Endothelial cell (in vitro differentiated cells): ENCODE data around the gene CPPED1. TPM values are rescaled to one million over a fixed set of nuclear protein-coding genes. Genes with fewer than 3 reads are reported as not detected.
"Not testable (repeated sequence)": the region's sequence is repeated elsewhere in the genome, so short reads cannot be mapped to it uniquely, and the experiment has no call there.

Experiments used
- DNase-seq: peaks from one replicate; pipeline ENCODE4 v3.0.0; 2021; ENCODE audit warnings: low spot score
- H3K27ac Mint-ChIP-seq: one replicate; pipeline ENCODE4 v1.8.0; 2021; ENCODE audit warnings: mixed read lengths, inconsistent platforms; ENCODE audit not compliant: unreplicated experiment
- H3K27me3 Mint-ChIP-seq: one replicate; pipeline ENCODE4 v1.8.0; 2021; ENCODE audit warnings: mild to moderate bottlenecking, moderate library complexity, mixed read lengths, inconsistent platforms; ENCODE audit not compliant: unreplicated experiment
- H3K36me3 Mint-ChIP-seq: one replicate; pipeline ENCODE4 v1.8.0; 2021; ENCODE audit warnings: mild to moderate bottlenecking, low read depth, mixed read lengths, inconsistent platforms; ENCODE audit not compliant: unreplicated experiment
- H3K4me1 Mint-ChIP-seq: one replicate; pipeline ENCODE4 v1.8.0; 2021; ENCODE audit warnings: mild to moderate bottlenecking, mixed read lengths, inconsistent platforms; ENCODE audit not compliant: unreplicated experiment
- H3K4me3 Mint-ChIP-seq: one replicate; pipeline ENCODE4 v1.8.0; 2021; ENCODE audit warnings: mild to moderate bottlenecking, mixed read lengths, inconsistent platforms; ENCODE audit not compliant: unreplicated experiment
- H3K9me3 Mint-ChIP-seq: one replicate; pipeline ENCODE4 v1.8.0; 2021; ENCODE audit warnings: mixed read lengths, inconsistent platforms; ENCODE audit not compliant: unreplicated experiment
- CTCF ChIP-seq: fragments of 200-600 bp; sonication (generic); IDR thresholded peaks from one replicate; pipeline ENCODE4 v1.5.0; 2021; ENCODE audit warnings: antibody characterized with exemption; ENCODE audit not compliant: unreplicated experiment
- total RNA-seq: library from RNA; stranded (reverse); fragmentation: NEBNext Ultra II Directional; extraction: Animal tissue kit (Norgen Biotek cat#: 25700); gene quantifications from one replicate; pipeline ENCODE4 v1.2.1, GENCODE V29; 2021; ENCODE audit not compliant: unreplicated experiment

The CPPED1 gene
- total RNA-seq, 1 donor from 2014 or later = 11.6 TPM

- no peaks in the 10 kb centered on the region for H3K36me3 Mint-ChIP-seq
- H3K9me3 Mint-ChIP-seq = no peaks in the 10 kb centered on the region
- DNase-seq = peak; percentile 81
- no peak overlapping the region for H3K4me3 Mint-ChIP-seq
- H3K4me1 Mint-ChIP-seq = no peaks in the 10 kb centered on the region
- TF ChIP-seq CTCF = peak; percentile 83
- no peak overlapping the region for H3K27ac Mint-ChIP-seq
- H3K27me3 Mint-ChIP-seq = no peaks in the 10 kb centered on the region
These were observed 15.7 kb upstream of the CPPED1 start for GRCh38 chr16:12819126-12820117.

GRCh38 chr16:12818326-12818725, 14.6 kb upstream of the CPPED1 start:
- H3K36me3 Mint-ChIP-seq = no peaks in the 10 kb centered on the region
- H3K27ac Mint-ChIP-seq = no peak overlapping the region
- no peaks in the 10 kb centered on the region for H3K27me3 Mint-ChIP-seq
- no peaks in the 10 kb centered on the region for H3K9me3 Mint-ChIP-seq
- no peak overlapping the region for H3K4me3 Mint-ChIP-seq
- no peaks in the 10 kb centered on the region for H3K4me1 Mint-ChIP-seq
- no peak for TF ChIP-seq CTCF
- no peak for DNase-seq

GRCh38 chr16:12816791-12817214, 13.1 kb upstream of the CPPED1 start:
- H3K27ac Mint-ChIP-seq, DNase-seq, H3K9me3 Mint-ChIP-seq, H3K4me3 Mint-ChIP-seq, H3K27me3 Mint-ChIP-seq, H3K36me3 Mint-ChIP-seq, H3K4me1 Mint-ChIP-seq: not testable (repeated sequence)

- Mint-ChIP-seq H3K9me3 (no peaks in the 10 kb centered on the region), H3K36me3 (no peaks in the 10 kb centered on the region), H3K4me1 (peaks cover 3% of the 10 kb centered on the region), H3K4me3 (no peak overlapping the region), H3K27me3 (no peaks in the 10 kb centered on the region), H3K27ac (no peak overlapping the region)
- no peak for TF ChIP-seq CTCF
- no peak for DNase-seq
These were observed 11.7 kb upstream of the CPPED1 start for GRCh38 chr16:12815361-12815760.

GRCh38 chr16:12813734-12814133, 10.0 kb upstream of the CPPED1 start:
- H3K4me3 Mint-ChIP-seq, H3K36me3 Mint-ChIP-seq, H3K27me3 Mint-ChIP-seq, H3K4me1 Mint-ChIP-seq, H3K9me3 Mint-ChIP-seq, H3K27ac Mint-ChIP-seq, DNase-seq: not testable (repeated sequence)

- not testable (repeated sequence) for H3K4me3 Mint-ChIP-seq
These were observed 9.6 kb upstream of the CPPED1 start for GRCh38 chr16:12813321-12813720.

More at GRCh38 chr16:12813321-12813720, 9.6 kb upstream of the CPPED1 start:
- DNase-seq, H3K9me3 Mint-ChIP-seq, H3K36me3 Mint-ChIP-seq, H3K27me3 Mint-ChIP-seq, H3K27ac Mint-ChIP-seq, H3K4me1 Mint-ChIP-seq: not testable (repeated sequence)
